Measurements from ENCODE around the gene KMT2B. TPM values are rescaled to one million over a fixed set of nuclear protein-coding genes. Genes with fewer than 3 reads are reported as not detected.
A peak's percentile ranks its signal among the peaks of the same experiment; 100 is the strongest.

KMT2B gene
- total and polyA plus RNA-seq, 9 of the 15 experiments (the other 6 are each of a cell fraction or from before 2014, with no cell fraction given): 0.63 to 43.9 (median 8.1) TPM

DNA sequence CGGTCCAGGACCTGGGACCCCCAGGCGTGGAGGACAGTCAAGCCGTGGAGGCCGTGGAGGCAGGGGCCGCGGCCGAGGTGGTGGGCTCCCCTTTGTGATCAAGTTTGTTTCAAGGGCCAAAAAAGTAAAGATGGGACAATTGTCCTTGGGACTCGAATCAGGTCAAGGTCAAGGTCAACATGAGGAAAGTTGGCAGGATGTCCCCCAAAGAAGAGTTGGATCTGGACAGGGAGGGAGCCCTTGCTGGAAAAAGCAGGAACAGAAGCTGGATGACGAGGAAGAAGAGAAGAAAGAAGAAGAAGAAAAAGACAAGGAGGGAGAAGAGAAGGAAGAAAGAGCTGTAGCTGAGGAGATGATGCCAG lies 2.3 kb downstream of the KMT2B start:
- H3K4me3 ChIP-seq: no peak overlapping the region
- no peak overlapping the region for H3K27ac ChIP-seq (ENCODE audit: extremely low read depth, low read depth, low read length)
- ChIA-PET POLR2A (interaction anchor here (0.7 to 1.2 kb wide), 2 partner anchors 17 to 28 kb away, joined by 3 to 5 read pairs; partner anchors contain the start of gene LIN37), CTCF (ENCODE audit: low intra/inter-chr PET ratio) (no interaction called here)
- H3K27me3 ChIP-seq (ENCODE audit: control insufficient read depth in 2 of 2, insufficient read depth in 2 of 2, low read length in 2 of 2): no peaks in the 10 kb centered on the region
- no peak for ATAC-seq
- H3K4me1 ChIP-seq (replicated peaks in 1 of 2; ENCODE audit: control insufficient read depth in 2 of 2, insufficient read depth in 2 of 2, low read length in 2 of 2): peaks cover 14 to 53% of the 10 kb centered on the region in 2 experiments
- no peak for DNase-seq (ENCODE audit: extremely low read depth in 1 of 4, low spot score in 3 of 4)
- no peaks in the 10 kb centered on the region for H3K9me1 ChIP-seq (ENCODE audit: control insufficient read depth, insufficient read depth, low read length)
- peaks cover 56% of the 10 kb centered on the region; the same call in 2 of the 3 replicates for H3K36me3 ChIP-seq (ENCODE audit: control insufficient read depth, insufficient read depth, low read length)
- in situ Hi-C loops (cut with MboI): no loop called here
- WGBS (ENCODE audit: insufficient coverage, low coverage, missing lambda C conversion rate): 99% methylated on average over 9 of the region's 9 CpGs
- H3K9ac ChIP-seq (ENCODE audit: insufficient read depth in 1 of 2, low read depth in 2 of 2, low read length in 2 of 2): no peak overlapping the region; a peak in 1 of 4 replicates
- no peak for FAIRE-seq
- no peaks in the 10 kb centered on the region for H3K9me3 ChIP-seq (replicated peaks; ENCODE audit: control insufficient read depth, insufficient read depth, low read depth, low read length)
- TF ChIP-seq ARNT (IDR thresholded peaks at IDR 0.05) (no peak), ESRRA (IDR thresholded peaks at IDR 0.05; ENCODE audit: borderline replicate concordance, low read depth) (peak; percentile 73), FOXK1 (CRISPR knock-in tag; IDR thresholded peaks at IDR 0.05; ENCODE audit: borderline replicate concordance) (no peak)
- H4K20me1 ChIP-seq (replicated peaks; ENCODE audit: control insufficient read depth, insufficient read depth, low read length): 0 out of 2 replicates have a peak, but pooled peaks cover 11% of the 10 kb centered on the region
- intact Hi-C loops (cut with micrococcal nuclease): no loop called here
- H3K79me2 ChIP-seq (ENCODE audit: control insufficient read depth, insufficient read depth, low read length): peaks cover 33% of the 10 kb centered on the region
- H3K4me2 ChIP-seq (ENCODE audit: insufficient read depth, low read length): no peak overlapping the region
- H2AFZ ChIP-seq (ENCODE audit: low read depth, low read length): no peak overlapping the region
- no TSS peak for BruUV-seq (replicated peaks)

DNA sequence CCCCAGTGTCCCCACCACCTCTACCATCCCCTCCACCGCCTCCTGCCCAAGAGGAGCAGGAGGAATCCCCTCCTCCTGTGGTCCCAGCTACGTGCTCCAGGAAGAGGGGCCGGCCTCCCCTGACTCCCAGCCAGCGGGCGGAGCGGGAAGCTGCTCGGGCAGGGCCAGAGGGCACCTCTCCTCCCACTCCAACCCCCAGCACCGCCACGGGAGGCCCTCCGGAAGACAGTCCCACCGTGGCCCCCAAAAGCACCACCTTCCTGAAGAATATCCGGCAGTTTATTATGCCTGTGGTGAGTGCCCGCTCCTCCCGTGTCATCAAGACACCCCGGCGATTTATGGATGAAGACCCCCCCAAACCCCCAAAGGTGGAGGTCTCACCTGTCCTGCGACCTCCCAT lies 2.8 kb downstream of the KMT2B start:
- ATAC-seq: no peak
- peaks cover 33% of the 10 kb centered on the region for H3K79me2 ChIP-seq (ENCODE audit: control insufficient read depth, insufficient read depth, low read length)
- FAIRE-seq: no peak
- no peak overlapping the region for H3K9ac ChIP-seq (ENCODE audit: insufficient read depth in 1 of 2, low read depth in 2 of 2, low read length in 2 of 2)
- H2AFZ ChIP-seq (ENCODE audit: low read depth, low read length): no peak overlapping the region
- peaks cover 61% of the 10 kb centered on the region; the same call in 2 of the 3 replicates for H3K36me3 ChIP-seq (ENCODE audit: control insufficient read depth, insufficient read depth, low read length)
- no peak overlapping the region for H3K27ac ChIP-seq (ENCODE audit: extremely low read depth, low read depth, low read length)
- peaks cover 14 to 52% of the 10 kb centered on the region in 2 experiments for H3K4me1 ChIP-seq (replicated peaks in 1 of 2; ENCODE audit: control insufficient read depth in 2 of 2, insufficient read depth in 2 of 2, low read length in 2 of 2)
- no peaks in the 10 kb centered on the region for H3K9me3 ChIP-seq (replicated peaks; ENCODE audit: control insufficient read depth, insufficient read depth, low read depth, low read length)
- H3K27me3 ChIP-seq (ENCODE audit: control insufficient read depth in 2 of 2, insufficient read depth in 2 of 2, low read length in 2 of 2): no peaks in the 10 kb centered on the region
- no peak overlapping the region for H3K4me3 ChIP-seq
- CTCF ChIA-PET (ENCODE audit: low intra/inter-chr PET ratio): no interaction called here
- WGBS (ENCODE audit: insufficient coverage, low coverage, missing lambda C conversion rate): 99% methylated on average over 15 of the region's 17 CpGs
- in situ Hi-C loops (cut with MboI) (no loop called here), intact Hi-C loops (cut with micrococcal nuclease) (no loop called here)
- BruUV-seq (replicated peaks): no TSS peak
- DNase-seq (ENCODE audit: extremely low read depth in 1 of 4, low spot score in 3 of 4): no peak
- no peak overlapping the region for H3K4me2 ChIP-seq (ENCODE audit: insufficient read depth, low read length)
- H4K20me1 ChIP-seq (replicated peaks; ENCODE audit: control insufficient read depth, insufficient read depth, low read length): 0 out of 2 replicates have a peak, but pooled peaks cover 11% of the 10 kb centered on the region
- H3K9me1 ChIP-seq (ENCODE audit: control insufficient read depth, insufficient read depth, low read length): no peaks in the 10 kb centered on the region
- POLR2A ChIA-PET: interaction anchor here (0.5 to 1.2 kb wide), 3 partner anchors 17 to 552 kb away, joined by 3 to 5 read pairs (median 4); partner anchors contain the start of gene LIN37
- no peak for TF ChIP-seq SRSF3 (IDR thresholded peaks at IDR 0.05; ENCODE audit: insufficient read depth, low read length)
- TF ChIP-seq, protein P1, sequence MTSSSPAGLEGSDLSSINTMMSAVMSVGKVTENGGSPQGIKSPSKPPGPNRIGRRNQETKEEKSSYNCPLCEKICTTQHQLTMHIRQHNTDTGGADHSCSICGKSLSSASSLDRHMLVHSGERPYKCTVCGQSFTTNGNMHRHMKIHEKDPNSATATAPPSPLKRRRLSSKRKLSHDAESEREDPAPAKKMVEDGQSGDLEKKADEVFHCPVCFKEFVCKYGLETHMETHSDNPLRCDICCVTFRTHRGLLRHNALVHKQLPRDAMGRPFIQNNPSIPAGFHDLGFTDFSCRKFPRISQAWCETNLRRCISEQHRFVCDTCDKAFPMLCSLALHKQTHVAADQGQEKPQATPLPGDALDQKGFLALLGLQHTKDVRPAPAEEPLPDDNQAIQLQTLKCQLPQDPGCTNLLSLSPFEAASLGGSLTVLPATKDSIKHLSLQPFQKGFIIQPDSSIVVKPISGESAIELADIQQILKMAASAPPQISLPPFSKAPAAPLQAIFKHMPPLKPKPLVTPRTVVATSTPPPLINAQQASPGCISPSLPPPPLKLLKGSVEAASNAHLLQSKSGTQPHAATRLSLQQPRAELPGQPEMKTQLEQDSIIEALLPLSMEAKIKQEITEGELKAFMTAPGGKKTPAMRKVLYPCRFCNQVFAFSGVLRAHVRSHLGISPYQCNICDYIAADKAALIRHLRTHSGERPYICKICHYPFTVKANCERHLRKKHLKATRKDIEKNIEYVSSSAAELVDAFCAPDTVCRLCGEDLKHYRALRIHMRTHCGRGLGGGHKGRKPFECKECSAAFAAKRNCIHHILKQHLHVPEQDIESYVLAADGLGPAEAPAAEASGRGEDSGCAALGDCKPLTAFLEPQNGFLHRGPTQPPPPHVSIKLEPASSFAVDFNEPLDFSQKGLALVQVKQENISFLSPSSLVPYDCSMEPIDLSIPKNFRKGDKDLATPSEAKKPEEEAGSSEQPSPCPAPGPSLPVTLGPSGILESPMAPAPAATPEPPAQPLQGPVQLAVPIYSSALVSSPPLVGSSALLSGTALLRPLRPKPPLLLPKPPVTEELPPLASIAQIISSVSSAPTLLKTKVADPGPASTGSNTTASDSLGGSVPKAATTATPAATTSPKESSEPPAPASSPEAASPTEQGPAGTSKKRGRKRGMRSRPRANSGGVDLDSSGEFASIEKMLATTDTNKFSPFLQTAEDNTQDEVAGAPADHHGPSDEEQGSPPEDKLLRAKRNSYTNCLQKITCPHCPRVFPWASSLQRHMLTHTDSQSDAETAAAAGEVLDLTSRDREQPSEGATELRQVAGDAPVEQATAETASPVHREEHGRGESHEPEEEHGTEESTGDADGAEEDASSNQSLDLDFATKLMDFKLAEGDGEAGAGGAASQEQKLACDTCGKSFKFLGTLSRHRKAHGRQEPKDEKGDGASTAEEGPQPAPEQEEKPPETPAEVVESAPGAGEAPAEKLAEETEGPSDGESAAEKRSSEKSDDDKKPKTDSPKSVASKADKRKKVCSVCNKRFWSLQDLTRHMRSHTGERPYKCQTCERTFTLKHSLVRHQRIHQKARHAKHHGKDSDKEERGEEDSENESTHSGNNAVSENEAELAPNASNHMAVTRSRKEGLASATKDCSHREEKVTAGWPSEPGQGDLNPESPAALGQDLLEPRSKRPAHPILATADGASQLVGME (CRISPR knock-in tag; IDR thresholded peaks at IDR 0.05): no peak
- no peak for TF ChIP-seq TCF7L2 (IDR thresholded peaks at IDR 0.05; ENCODE audit: low read depth, low read length)
- TF ChIP-seq DPF2 (IDR thresholded peaks at IDR 0.05): no peak
- no peak for TF ChIP-seq ZNF146 (CRISPR knock-in tag; IDR thresholded peaks at IDR 0.05; ENCODE audit: unreplicated experiment)
- no peak for TF ChIP-seq PHB (CRISPR knock-in tag; IDR thresholded peaks at IDR 0.05)
- TF ChIP-seq GTF2A2 (tag; IDR thresholded peaks at IDR 0.05): no peak
- TF ChIP-seq NBN (IDR thresholded peaks at IDR 0.05; ENCODE audit: low read depth): no peak

Data from K562 (cell line).